GM23338 (cell line): ENCODE results near the gene KLHL1. TPM values are rescaled to one million over a fixed set of nuclear protein-coding genes. Genes with fewer than 3 reads are reported as not detected.
A peak's percentile ranks its signal among the peaks of the same experiment; 100 is the strongest.

Experiments
- ATAC-seq: fragments of 200-7000 bp; cut with Tn5 transposase; 3 replicates; pipeline ENCODE4 v1.9.1; 2020
- DNase-seq: peaks from one replicate; pipeline ENCODE4 v3.0.0-alpha.2; 2015; ENCODE audit warnings: low spot score
- H2AFZ ChIP-seq: fragments of 200-600 bp; sonication (generic); 2 replicates; pipeline ENCODE4 v1.8.0; 2016; ENCODE audit warnings: antibody characterized with exemption, mild to moderate bottlenecking, moderate library complexity
- H3F3A ChIP-seq: fragments of 200-600 bp; sonication (generic); replicated peaks from 2 replicates; pipeline ENCODE4 v1.8.0; 2017; ENCODE audit warnings: antibody characterized with exemption, mixed run types, low read depth
- H3K27ac ChIP-seq: fragments of 200-600 bp; sonication (generic); 2 replicates; pipeline ENCODE4 v1.6.1; 2016; ENCODE audit warnings: low read depth
- H3K27me3 ChIP-seq: fragments of 200-600 bp; sonication (generic); 2 replicates; pipeline ENCODE4 v1.8.0; 2016; ENCODE audit warnings: mild to moderate bottlenecking, mixed run types, moderate library complexity; ENCODE audit not compliant: insufficient read depth
- H3K36me3 ChIP-seq: fragments of 200-600 bp; sonication (generic); 2 replicates; pipeline ENCODE4 v1.8.0; 2016; ENCODE audit warnings: mild to moderate bottlenecking; ENCODE audit not compliant: insufficient read depth
- H3K4me1 ChIP-seq: fragments of 200-600 bp; sonication (generic); 2 replicates; pipeline ENCODE4 v1.8.0; 2016; ENCODE audit warnings: mild to moderate bottlenecking, moderate library complexity; ENCODE audit not compliant: insufficient read depth
- H3K4me2 ChIP-seq: fragments of 200-600 bp; sonication (generic); 2 replicates; pipeline ENCODE4 v1.7.1; 2017; ENCODE audit warnings: mixed run types
- H3K4me3 ChIP-seq: fragments of 200-600 bp; sonication (generic); 2 replicates; pipeline ENCODE4 v1.6.1; 2016; ENCODE audit warnings: mixed run types
- H3K79me2 ChIP-seq: fragments of 200-600 bp; sonication (generic); replicated peaks from 2 replicates; pipeline ENCODE4 v1.8.0; 2017; ENCODE audit warnings: mild to moderate bottlenecking; ENCODE audit not compliant: insufficient read depth
- H3K9me2 ChIP-seq: fragments of 200-600 bp; sonication (generic); 2 replicates; pipeline ENCODE4 v1.8.0; 2017; ENCODE audit not compliant: insufficient read depth
- H4K20me1 ChIP-seq: fragments of 200-600 bp; sonication (generic); replicated peaks from 2 replicates; pipeline ENCODE4 v1.8.0; 2017; ENCODE audit warnings: mild to moderate bottlenecking; ENCODE audit not compliant: insufficient read depth
- H3K27ac Mint-ChIP-seq: 2 replicates; pipeline ENCODE4 v1.8.0; 2020; ENCODE audit warnings: inconsistent platforms, mild to moderate bottlenecking, moderate library complexity, mixed read lengths
- H3K27me3 Mint-ChIP-seq: 3 replicates; pipeline ENCODE4 v1.8.0; 2022; ENCODE audit warnings: low read depth, mild to moderate bottlenecking, moderate library complexity, mixed read lengths, inconsistent platforms; ENCODE audit not compliant: insufficient read depth, poor library complexity
- H3K36me3 Mint-ChIP-seq: 3 replicates; pipeline ENCODE4 v1.8.0; 2021; ENCODE audit warnings: low read depth, mild to moderate bottlenecking, inconsistent platforms, moderate library complexity, mixed read lengths
- H3K4me1 Mint-ChIP-seq: 3 replicates; pipeline ENCODE4 v1.8.0; 2020; ENCODE audit warnings: mild to moderate bottlenecking, inconsistent platforms, mixed read lengths
- H3K4me3 Mint-ChIP-seq: 3 replicates; pipeline ENCODE4 v1.8.0; 2021; ENCODE audit warnings: moderate library complexity, mild to moderate bottlenecking, inconsistent platforms, mixed read lengths
- H3K9me3 Mint-ChIP-seq: 3 replicates; pipeline ENCODE4 v1.8.0; 2020; ENCODE audit warnings: moderate library complexity, mild to moderate bottlenecking, inconsistent platforms, mixed read lengths
- CREB1 ChIP-seq: fragments of 250-450 bp; sonication (Bioruptor Pico); IDR thresholded peaks from 2 replicates; pipeline ENCODE4 v1.5.0; 2020; ENCODE audit warnings: low read depth, mild to moderate bottlenecking, moderate library complexity
- EZH2 ChIP-seq: fragments of 200-600 bp; sonication (generic); IDR thresholded peaks from one replicate; pipeline ENCODE4 v1.8.0; 2017; ENCODE audit warnings: antibody characterized with exemption, mild to moderate bottlenecking, low read depth; ENCODE audit not compliant: unreplicated experiment
- EZH2phosphoT487 ChIP-seq: fragments of 200-600 bp; sonication (generic); IDR thresholded peaks from one replicate; pipeline ENCODE4 v1.8.1; 2018; ENCODE audit warnings: antibody characterized with exemption; ENCODE audit not compliant: unreplicated experiment
- JUNB ChIP-seq: IDR thresholded peaks from one replicate; pipeline ENCODE4 v1.6.1; 2016; ENCODE audit warnings: antibody characterized with exemption; ENCODE audit not compliant: unreplicated experiment
- NANOG ChIP-seq: IDR thresholded peaks from 2 replicates; pipeline ENCODE4 v1.6.1; 2016; ENCODE audit warnings: antibody characterized with exemption, borderline replicate concordance
- POLR2AphosphoS5 ChIP-seq: IDR thresholded peaks from 2 replicates; pipeline ENCODE4 v1.6.1; 2016; ENCODE audit warnings: antibody characterized with exemption, low read depth
- STAT1 ChIP-seq: IDR thresholded peaks from one replicate; pipeline ENCODE4 v1.6.1; 2016; ENCODE audit warnings: antibody characterized with exemption; ENCODE audit not compliant: unreplicated experiment
- ZNF114 ChIP-seq: fragments of 250-450 bp; sonication (Bioruptor Pico); IDR thresholded peaks from 2 replicates; pipeline ENCODE4 v1.5.0; 2020; ENCODE audit warnings: mild to moderate bottlenecking, moderate library complexity
- ZNF331 ChIP-seq: fragments of 250-450 bp; sonication (Bioruptor Pico); IDR thresholded peaks from 2 replicates; pipeline ENCODE4 v1.5.0; 2020; ENCODE audit warnings: low read depth, mild to moderate bottlenecking, moderate library complexity
- polyA plus RNA-seq: library from polyadenylated mRNA; unstranded; fragments of >200 nt; fragmentation: Nextera tagmentation; extraction: Ambion mirVana; gene quantifications from 2 replicates; pipeline ENCODE4 v1.2.1, GENCODE V29; 2016
- total RNA-seq: library from RNA; depleted of rRNA; stranded (reverse); fragments of >200 nt; shearing (Covaris generic); gene quantifications from 2 replicates; pipeline ENCODE4 v1.2.3, GENCODE V29; 2014
- TF ChIP-seq, protein P1 (sequence below): IDR thresholded peaks from one replicate; pipeline ENCODE4 v1.6.1; 2018; ENCODE audit warnings: antibody characterized with exemption; ENCODE audit not compliant: unreplicated experiment
- TF ChIP-seq, protein P2 (sequence below): IDR thresholded peaks from 2 replicates; pipeline ENCODE4 v1.6.1; 2016; ENCODE audit warnings: antibody characterized with exemption
- TF ChIP-seq, protein P3 (sequence below), 2 experiments: fragments of 200-600 bp in 1 of 2; sonication (generic) in 1 of 2; conservative IDR thresholded peaks; 2 replicates each; pipeline versions ENCODE4 v1.5.1 to v1.6.1; 2016 to 2017; ENCODE audit warnings: antibody characterized with exemption in 2 of 2, low read depth in 2 of 2, mild to moderate bottlenecking in 2 of 2, moderate library complexity in 1 of 2
- TF ChIP-seq, protein P4 (sequence below): fragments of 250-450 bp; sonication (Bioruptor Pico); IDR thresholded peaks from 2 replicates; pipeline ENCODE4 v1.5.0; 2020; ENCODE audit warnings: mild to moderate bottlenecking, moderate library complexity

KLHL1 gene
- total and polyA plus RNA-seq, 2 experiments from 2014 or later, result not detected

DNA sequence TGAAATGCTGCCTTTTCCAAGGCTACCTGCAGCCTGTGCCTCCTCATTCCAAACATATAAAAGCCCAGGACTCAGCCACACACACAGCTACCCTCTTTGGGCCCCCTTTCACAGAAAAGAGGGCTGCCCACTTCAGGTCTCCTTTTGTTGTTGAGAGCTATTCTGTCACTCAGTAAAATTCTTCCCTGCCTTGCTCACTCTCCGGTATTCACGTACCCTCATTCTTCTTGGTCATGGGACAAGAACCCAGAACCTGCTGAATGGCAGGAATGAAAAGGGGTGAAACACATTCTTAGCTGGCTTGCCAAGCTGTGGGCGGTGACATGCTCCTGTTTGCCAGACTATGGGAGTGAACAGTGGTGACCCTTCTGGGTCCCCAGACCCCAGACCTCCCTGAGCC, 338.6 kb downstream of the KLHL1 start:
- DNase-seq (peak; percentile 23), ATAC-seq (no peak)
- H3K9me3 Mint-ChIP-seq, result peaks cover 27% of the 10 kb centered on the region
- H3K27me3 Mint-ChIP-seq, result no peaks in the 10 kb centered on the region
- no peaks in the 10 kb centered on the region for H3K27me3 ChIP-seq
- H3K4me3 ChIP-seq, result no peak overlapping the region
- no peaks in the 10 kb centered on the region for H3K9me2 ChIP-seq
- H3K36me3 Mint-ChIP-seq, result peaks cover 14% of the 10 kb centered on the region; the same call in 2 of the 3 replicates
- no peak overlapping the region for H3K4me3 Mint-ChIP-seq
- no peaks in the 10 kb centered on the region for H3F3A ChIP-seq
- no peak for TF ChIP-seq ZNF114
- no peak for TF ChIP-seq STAT1
- TF ChIP-seq EZH2phosphoT487, result no peak
- TF ChIP-seq NANOG, result no peak
- no peak for TF ChIP-seq ZNF331 (CRISPR knock-in tag)
- TF ChIP-seq CREB1 (CRISPR knock-in tag), result no peak
- TF ChIP-seq EZH2, result no peak
- TF ChIP-seq POLR2AphosphoS5, result no peak
- TF ChIP-seq, protein P1, sequence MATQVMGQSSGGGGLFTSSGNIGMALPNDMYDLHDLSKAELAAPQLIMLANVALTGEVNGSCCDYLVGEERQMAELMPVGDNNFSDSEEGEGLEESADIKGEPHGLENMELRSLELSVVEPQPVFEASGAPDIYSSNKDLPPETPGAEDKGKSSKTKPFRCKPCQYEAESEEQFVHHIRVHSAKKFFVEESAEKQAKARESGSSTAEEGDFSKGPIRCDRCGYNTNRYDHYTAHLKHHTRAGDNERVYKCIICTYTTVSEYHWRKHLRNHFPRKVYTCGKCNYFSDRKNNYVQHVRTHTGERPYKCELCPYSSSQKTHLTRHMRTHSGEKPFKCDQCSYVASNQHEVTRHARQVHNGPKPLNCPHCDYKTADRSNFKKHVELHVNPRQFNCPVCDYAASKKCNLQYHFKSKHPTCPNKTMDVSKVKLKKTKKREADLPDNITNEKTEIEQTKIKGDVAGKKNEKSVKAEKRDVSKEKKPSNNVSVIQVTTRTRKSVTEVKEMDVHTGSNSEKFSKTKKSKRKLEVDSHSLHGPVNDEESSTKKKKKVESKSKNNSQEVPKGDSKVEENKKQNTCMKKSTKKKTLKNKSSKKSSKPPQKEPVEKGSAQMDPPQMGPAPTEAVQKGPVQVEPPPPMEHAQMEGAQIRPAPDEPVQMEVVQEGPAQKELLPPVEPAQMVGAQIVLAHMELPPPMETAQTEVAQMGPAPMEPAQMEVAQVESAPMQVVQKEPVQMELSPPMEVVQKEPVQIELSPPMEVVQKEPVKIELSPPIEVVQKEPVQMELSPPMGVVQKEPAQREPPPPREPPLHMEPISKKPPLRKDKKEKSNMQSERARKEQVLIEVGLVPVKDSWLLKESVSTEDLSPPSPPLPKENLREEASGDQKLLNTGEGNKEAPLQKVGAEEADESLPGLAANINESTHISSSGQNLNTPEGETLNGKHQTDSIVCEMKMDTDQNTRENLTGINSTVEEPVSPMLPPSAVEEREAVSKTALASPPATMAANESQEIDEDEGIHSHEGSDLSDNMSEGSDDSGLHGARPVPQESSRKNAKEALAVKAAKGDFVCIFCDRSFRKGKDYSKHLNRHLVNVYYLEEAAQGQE, result no peak
- TF ChIP-seq, protein P2, sequence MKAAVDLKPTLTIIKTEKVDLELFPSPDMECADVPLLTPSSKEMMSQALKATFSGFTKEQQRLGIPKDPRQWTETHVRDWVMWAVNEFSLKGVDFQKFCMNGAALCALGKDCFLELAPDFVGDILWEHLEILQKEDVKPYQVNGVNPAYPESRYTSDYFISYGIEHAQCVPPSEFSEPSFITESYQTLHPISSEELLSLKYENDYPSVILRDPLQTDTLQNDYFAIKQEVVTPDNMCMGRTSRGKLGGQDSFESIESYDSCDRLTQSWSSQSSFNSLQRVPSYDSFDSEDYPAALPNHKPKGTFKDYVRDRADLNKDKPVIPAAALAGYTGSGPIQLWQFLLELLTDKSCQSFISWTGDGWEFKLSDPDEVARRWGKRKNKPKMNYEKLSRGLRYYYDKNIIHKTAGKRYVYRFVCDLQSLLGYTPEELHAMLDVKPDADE, result no peak
- TF ChIP-seq JUNB, result no peak
- TF ChIP-seq, protein P3, sequence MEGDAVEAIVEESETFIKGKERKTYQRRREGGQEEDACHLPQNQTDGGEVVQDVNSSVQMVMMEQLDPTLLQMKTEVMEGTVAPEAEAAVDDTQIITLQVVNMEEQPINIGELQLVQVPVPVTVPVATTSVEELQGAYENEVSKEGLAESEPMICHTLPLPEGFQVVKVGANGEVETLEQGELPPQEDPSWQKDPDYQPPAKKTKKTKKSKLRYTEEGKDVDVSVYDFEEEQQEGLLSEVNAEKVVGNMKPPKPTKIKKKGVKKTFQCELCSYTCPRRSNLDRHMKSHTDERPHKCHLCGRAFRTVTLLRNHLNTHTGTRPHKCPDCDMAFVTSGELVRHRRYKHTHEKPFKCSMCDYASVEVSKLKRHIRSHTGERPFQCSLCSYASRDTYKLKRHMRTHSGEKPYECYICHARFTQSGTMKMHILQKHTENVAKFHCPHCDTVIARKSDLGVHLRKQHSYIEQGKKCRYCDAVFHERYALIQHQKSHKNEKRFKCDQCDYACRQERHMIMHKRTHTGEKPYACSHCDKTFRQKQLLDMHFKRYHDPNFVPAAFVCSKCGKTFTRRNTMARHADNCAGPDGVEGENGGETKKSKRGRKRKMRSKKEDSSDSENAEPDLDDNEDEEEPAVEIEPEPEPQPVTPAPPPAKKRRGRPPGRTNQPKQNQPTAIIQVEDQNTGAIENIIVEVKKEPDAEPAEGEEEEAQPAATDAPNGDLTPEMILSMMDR (conservative IDR thresholded peaks at IDR 0.05; ENCODE audit: low read depth in 2 of 2), result no peak
- TF ChIP-seq, protein P4, sequence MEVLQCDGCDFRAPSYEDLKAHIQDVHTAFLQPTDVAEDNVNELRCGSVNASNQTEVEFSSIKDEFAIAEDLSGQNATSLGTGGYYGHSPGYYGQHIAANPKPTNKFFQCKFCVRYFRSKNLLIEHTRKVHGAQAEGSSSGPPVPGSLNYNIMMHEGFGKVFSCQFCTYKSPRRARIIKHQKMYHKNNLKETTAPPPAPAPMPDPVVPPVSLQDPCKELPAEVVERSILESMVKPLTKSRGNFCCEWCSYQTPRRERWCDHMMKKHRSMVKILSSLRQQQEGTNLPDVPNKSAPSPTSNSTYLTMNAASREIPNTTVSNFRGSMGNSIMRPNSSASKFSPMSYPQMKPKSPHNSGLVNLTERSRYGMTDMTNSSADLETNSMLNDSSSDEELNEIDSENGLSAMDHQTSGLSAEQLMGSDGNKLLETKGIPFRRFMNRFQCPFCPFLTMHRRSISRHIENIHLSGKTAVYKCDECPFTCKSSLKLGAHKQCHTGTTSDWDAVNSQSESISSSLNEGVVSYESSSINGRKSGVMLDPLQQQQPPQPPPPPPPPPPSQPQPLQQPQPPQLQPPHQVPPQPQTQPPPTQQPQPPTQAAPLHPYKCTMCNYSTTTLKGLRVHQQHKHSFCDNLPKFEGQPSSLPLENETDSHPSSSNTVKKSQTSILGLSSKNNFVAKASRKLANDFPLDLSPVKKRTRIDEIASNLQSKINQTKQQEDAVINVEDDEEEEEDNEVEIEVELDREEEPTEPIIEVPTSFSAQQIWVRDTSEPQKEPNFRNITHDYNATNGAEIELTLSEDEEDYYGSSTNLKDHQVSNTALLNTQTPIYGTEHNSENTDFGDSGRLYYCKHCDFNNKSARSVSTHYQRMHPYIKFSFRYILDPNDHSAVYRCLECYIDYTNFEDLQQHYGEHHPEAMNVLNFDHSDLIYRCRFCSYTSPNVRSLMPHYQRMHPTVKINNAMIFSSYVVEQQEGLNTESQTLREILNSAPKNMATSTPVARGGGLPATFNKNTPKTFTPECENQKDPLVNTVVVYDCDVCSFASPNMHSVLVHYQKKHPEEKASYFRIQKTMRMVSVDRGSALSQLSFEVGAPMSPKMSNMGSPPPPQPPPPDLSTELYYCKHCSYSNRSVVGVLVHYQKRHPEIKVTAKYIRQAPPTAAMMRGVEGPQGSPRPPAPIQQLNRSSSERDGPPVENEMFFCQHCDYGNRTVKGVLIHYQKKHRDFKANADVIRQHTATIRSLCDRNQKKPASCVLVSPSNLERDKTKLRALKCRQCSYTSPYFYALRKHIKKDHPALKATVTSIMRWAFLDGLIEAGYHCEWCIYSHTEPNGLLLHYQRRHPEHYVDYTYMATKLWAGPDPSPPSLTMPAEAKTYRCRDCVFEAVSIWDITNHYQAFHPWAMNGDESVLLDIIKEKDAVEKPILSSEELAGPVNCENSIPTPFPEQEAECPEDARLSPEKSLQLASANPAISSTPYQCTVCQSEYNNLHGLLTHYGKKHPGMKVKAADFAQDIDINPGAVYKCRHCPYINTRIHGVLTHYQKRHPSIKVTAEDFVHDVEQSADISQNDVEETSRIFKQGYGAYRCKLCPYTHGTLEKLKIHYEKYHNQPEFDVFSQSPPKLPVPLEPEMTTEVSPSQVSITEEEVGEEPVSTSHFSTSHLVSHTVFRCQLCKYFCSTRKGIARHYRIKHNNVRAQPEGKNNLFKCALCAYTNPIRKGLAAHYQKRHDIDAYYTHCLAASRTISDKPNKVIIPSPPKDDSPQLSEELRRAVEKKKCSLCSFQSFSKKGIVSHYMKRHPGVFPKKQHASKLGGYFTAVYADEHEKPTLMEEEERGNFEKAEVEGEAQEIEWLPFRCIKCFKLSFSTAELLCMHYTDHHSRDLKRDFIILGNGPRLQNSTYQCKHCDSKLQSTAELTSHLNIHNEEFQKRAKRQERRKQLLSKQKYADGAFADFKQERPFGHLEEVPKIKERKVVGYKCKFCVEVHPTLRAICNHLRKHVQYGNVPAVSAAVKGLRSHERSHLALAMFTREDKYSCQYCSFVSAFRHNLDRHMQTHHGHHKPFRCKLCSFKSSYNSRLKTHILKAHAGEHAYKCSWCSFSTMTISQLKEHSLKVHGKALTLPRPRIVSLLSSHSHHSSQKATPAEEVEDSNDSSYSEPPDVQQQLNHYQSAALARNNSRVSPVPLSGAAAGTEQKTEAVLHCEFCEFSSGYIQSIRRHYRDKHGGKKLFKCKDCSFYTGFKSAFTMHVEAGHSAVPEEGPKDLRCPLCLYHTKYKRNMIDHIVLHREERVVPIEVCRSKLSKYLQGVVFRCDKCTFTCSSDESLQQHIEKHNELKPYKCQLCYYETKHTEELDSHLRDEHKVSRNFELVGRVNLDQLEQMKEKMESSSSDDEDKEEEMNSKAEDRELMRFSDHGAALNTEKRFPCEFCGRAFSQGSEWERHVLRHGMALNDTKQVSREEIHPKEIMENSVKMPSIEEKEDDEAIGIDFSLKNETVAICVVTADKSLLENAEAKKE (CRISPR knock-in tag), result no peak
- H3K79me2 ChIP-seq, result no peaks in the 10 kb centered on the region
- no peak overlapping the region for H3K4me2 ChIP-seq
- H2AFZ ChIP-seq, result no peak overlapping the region
- no peaks in the 10 kb centered on the region for H3K4me1 Mint-ChIP-seq
- no peak overlapping the region for H3K27ac Mint-ChIP-seq
- no peaks in the 10 kb centered on the region for H3K4me1 ChIP-seq
- no peaks in the 10 kb centered on the region for H4K20me1 ChIP-seq
- H3K36me3 ChIP-seq, result peaks cover 18% of the 10 kb centered on the region; the same call in 1 of the 2 replicates
- H3K27ac ChIP-seq, result no peak overlapping the region
